Memory B cell (primary cell): ENCODE results near the gene DGKA.
"Not testable (repeated sequence)": the region's sequence is repeated elsewhere in the genome, so short reads cannot be mapped to it uniquely, and the experiment has no call there.

Experiments used
- ATAC-seq: fragments of 150-1000 bp; cut with Tn5 transposase; 2 replicates; pipeline ENCODE4 v1.10.0; 2021; ENCODE audit warnings: low read depth, mild to moderate bottlenecking, moderate library complexity
- DNase-seq, 2 donors: peaks; one replicate each; pipeline ENCODE4 v3.0.0; 2022; ENCODE audit warnings: low spot score in 2 of 2
- H3K27ac Mint-ChIP-seq: one replicate; pipeline ENCODE4 v1.8.0; 2022; ENCODE audit warnings: mild to moderate bottlenecking, moderate library complexity, mixed read lengths
- H3K27me3 Mint-ChIP-seq: one replicate; pipeline ENCODE4 v1.8.0; 2022; ENCODE audit warnings: mixed read lengths
- H3K36me3 Mint-ChIP-seq: one replicate; pipeline ENCODE4 v1.8.0; 2022; ENCODE audit warnings: mild to moderate bottlenecking, mixed read lengths
- H3K4me1 Mint-ChIP-seq: one replicate; pipeline ENCODE4 v1.8.0; 2022; ENCODE audit warnings: mixed read lengths
- H3K4me3 Mint-ChIP-seq: one replicate; pipeline ENCODE4 v1.8.0; 2022; ENCODE audit warnings: mild to moderate bottlenecking, moderate library complexity, mixed read lengths
- H3K9me3 Mint-ChIP-seq: one replicate; pipeline ENCODE4 v1.8.0; 2022; ENCODE audit warnings: mixed read lengths

DGKA gene

DNA sequence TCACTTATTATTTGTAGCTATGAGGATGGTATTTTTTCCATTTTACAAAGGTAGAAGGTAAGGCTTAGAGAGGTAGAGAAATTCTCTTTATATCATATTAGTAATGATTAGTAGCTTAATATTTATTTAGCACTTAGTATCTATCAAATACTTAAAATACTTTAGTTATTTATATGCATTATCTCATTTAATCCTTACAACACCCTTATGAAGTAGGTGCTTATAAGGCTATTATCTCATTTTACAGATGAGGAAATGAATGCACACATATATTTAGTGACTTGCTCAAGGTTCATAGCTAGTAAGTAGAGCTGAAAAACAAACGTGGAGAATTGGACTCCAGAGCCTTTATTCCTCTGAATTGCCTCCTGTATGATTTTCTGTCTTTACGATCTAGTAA, 53.9 kb downstream of the DGKA start:
- ATAC-seq = no peak
- H3K9me3 Mint-ChIP-seq = no peaks in the 10 kb centered on the region
- no peak overlapping the region for H3K4me3 Mint-ChIP-seq
- DNase-seq = no peak
- H3K27ac Mint-ChIP-seq = no peak overlapping the region
- H3K4me1 Mint-ChIP-seq = peaks cover 12% of the 10 kb centered on the region
- H3K27me3 Mint-ChIP-seq = no peaks in the 10 kb centered on the region
- H3K36me3 Mint-ChIP-seq = peaks cover 12% of the 10 kb centered on the region

DNA sequence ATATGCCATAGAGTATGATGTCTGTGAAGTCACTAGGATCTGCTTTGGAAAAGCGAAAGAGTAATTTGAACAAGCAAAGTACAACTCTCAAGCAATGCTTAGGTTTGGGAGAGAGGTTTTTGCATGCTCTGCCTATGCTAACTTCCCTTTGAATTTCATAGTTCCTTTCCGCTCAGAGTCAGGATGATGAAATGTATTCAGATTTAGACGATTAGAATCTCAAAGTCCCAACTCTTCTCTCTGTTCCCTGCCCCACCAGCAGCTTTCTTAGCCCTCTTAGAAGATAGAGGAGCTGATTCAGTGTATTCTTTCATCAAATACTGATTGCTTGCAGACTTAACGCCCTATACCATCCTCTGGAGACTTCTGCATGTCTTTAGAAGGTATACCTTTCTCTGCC, 54.4 kb downstream of the DGKA start:
- Mint-ChIP-seq H3K27ac (no peak overlapping the region), H3K4me1 (peaks cover 9% of the 10 kb centered on the region), H3K36me3 (peaks cover 12% of the 10 kb centered on the region), H3K4me3 (no peak overlapping the region), H3K9me3 (no peaks in the 10 kb centered on the region), H3K27me3 (no peaks in the 10 kb centered on the region)
- ATAC-seq (no peak), DNase-seq (no peak)

DNA sequence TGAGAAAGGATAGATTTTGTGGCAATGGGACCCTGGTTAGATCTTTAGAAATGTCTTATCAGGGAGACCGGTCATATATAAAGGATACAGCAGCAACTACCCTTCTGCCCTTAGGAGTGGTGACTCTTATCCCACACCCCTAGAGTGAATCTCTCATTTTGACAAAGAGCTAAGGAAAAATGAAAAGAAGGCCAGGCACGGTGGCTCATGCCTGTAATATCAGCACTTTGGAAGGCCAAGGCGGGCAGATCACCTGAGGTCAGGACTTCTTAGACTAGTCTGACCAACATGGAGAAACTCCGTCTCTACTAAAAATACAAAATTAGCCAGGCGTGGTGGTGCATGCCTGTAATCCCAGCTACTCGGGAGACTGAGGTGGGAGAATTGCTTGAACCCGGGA, 55.0 kb downstream of the DGKA start:
- not testable (repeated sequence) for H3K9me3 Mint-ChIP-seq, H3K4me1 Mint-ChIP-seq, ATAC-seq, DNase-seq, H3K27me3 Mint-ChIP-seq, H3K4me3 Mint-ChIP-seq, H3K27ac Mint-ChIP-seq
- peaks cover 12% of the 10 kb centered on the region for H3K36me3 Mint-ChIP-seq

DNA sequence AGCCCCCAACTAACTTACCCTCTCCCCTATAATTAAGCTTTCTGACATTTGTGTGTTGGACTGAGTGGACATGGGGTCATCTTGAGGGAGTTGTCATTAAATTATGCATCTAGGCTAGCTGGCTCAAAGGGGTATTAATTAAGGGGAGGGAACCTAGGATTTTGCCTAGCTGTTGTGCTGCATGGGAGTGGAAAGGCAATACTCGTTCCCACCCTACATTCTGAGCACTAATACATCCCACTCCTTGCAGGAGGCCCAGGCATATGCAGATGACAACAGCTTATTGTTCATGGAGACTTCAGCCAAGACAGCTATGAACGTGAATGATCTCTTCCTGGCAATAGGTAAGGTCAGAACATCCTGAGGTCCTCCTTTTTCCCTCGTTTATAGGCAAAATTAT, 60.1 kb downstream of the DGKA start:
- peaks cover 2% of the 10 kb centered on the region for H3K4me1 Mint-ChIP-seq
- DNase-seq (no peak), ATAC-seq (no peak)
- H3K36me3 Mint-ChIP-seq = peaks cover 29% of the 10 kb centered on the region
- H3K9me3 Mint-ChIP-seq = no peaks in the 10 kb centered on the region
- H3K27ac Mint-ChIP-seq = no peak overlapping the region
- no peaks in the 10 kb centered on the region for H3K27me3 Mint-ChIP-seq
- H3K4me3 Mint-ChIP-seq = no peak overlapping the region

DNA sequence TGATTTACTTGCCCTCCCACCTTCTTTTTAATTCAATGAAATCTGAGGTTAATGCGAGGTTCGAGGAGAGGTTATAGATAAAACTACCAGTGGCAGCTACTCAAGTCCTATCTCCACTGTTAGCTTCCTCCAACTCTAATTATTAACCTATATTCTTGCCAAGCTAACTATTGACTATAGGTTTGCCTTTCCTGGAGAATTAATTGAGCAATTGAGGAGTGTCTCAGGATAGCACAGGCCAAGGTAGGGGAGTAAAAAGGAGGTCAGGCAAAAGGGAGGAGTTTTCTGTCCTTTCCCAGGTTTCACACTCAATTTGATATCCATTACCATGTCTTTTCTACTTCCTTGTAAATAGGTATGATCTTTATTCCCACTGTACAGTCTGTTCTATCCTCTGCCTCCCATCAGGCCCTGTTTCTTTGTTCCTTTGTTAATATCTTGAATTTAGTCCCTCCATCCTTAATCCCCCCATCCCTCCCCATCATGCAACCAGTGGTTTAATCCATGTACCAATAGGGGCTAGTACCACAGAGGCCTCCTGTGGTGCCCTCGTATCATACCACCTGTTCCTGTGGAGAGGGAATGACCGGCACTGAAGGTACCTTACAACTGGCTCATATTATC, 62.4 kb downstream of the DGKA start:
- H3K27ac Mint-ChIP-seq = no peak overlapping the region
- H3K4me1 Mint-ChIP-seq = peaks cover 12% of the 10 kb centered on the region
- DNase-seq = no peak
- no peaks in the 10 kb centered on the region for H3K27me3 Mint-ChIP-seq
- H3K36me3 Mint-ChIP-seq = peaks cover 27% of the 10 kb centered on the region
- H3K9me3 Mint-ChIP-seq = no peaks in the 10 kb centered on the region
- H3K4me3 Mint-ChIP-seq = no peak overlapping the region
- no peak for ATAC-seq

DNA sequence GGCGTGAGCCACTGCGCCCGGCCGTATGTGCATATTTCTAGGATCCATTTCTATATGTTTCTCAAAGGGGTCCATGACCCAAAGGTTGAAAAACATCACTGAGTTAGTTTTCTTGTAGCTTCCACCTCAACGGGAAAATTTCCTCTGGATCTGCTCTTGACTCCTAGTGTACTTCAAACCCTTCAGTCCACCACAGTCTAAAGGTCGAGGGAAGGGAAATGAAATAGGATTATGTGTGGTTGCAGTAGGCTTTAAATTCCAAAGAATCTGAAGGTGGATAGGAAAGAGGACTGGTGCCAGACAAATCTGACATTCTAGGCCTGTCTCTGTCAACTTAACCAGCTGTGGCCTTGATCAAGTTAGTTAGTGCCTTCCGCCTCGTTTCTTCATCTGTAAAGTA, 64.4 kb downstream of the DGKA start:
- H3K4me3 Mint-ChIP-seq = no peak overlapping the region
- H3K27ac Mint-ChIP-seq = no peak overlapping the region
- H3K9me3 Mint-ChIP-seq = no peaks in the 10 kb centered on the region
- ATAC-seq = no peak
- H3K4me1 Mint-ChIP-seq = peaks cover 12% of the 10 kb centered on the region
- peaks cover 19% of the 10 kb centered on the region for H3K36me3 Mint-ChIP-seq
- DNase-seq = no peak
- H3K27me3 Mint-ChIP-seq = no peaks in the 10 kb centered on the region

DNA sequence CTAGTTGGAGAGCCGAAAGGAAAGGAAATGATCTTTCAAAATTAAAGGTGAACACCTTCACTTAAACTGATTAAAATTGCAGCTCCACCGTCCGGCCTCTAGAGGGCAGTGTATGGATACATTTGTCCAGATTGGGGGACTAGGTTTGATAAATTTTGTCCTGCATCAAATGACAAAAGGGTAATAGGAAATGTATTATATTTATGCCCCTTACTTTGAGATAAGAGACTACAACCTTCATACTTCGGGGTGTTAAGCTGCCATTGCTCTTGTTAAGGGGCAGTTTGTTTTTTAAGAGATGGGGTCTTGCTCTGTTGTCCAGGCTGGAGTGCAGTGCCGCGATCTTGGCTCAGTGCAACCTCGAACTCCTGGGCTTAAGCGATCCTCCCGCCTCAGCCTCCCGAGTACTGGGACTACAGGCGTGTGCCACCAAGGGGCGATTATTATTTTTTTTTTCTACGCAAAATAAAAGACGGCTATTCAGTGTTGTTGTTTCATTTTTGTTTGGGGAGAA, 65.3 kb downstream of the DGKA start:
- Mint-ChIP-seq H3K9me3 (no peaks in the 10 kb centered on the region), H3K36me3 (peaks cover 13% of the 10 kb centered on the region), H3K4me3 (peak overlapping the region; percentile 79), H3K4me1 (peaks cover 12% of the 10 kb centered on the region), H3K27me3 (no peaks in the 10 kb centered on the region), H3K27ac (no peak overlapping the region)
- ATAC-seq (peak; percentile 73), DNase-seq (peak; percentile 57 to 62)

DNA sequence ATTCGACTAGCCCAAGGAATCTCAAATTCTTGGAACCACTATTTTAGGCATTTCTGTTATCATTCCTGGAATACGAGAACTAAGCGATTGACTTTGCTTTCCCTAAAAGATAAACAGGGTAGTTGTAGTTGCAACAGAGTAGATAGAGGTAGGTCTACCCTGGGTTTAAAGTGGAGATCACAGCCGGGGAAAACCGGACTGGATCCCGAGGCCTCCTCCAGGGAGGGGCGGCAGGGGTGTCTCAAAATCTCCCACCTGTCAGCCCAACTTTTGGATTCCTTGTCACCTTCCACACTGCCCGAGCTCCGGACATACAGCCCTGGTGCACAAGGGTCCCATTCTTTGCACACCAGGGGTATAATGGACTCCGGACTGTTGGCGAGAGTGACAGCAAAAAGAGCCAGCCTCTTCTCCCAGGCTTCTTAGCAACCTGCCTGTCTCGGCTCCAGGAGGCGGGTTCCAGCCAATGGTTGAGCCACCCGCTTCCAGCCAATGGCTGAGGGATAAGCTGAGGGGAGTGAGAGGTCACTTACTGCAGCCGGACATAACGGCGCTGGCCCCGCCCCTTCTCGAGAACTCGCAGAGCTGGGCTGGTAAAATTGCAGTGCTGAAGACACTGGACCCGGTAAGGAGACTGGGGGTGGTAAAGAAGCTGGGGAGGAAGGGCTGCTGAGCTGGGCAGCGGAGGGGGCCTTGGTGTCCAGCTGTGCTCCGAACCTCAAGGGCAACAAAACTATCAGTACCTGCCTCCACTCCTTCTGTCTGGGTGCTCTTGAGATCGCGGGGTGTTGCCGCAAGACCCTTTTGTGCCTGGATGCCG, 66.0 kb downstream of the DGKA start, which contains the start of gene SUOX:
TSS of gene SUOX (plus strand) at position 562 of the 820 bp plus-strand sequence. CDS start 4,946 bp downstream, outside the sequence.
- ATAC-seq (peak; percentile 65), DNase-seq (no peak)
- H3K27ac Mint-ChIP-seq = no peak within 1 kb of the TSS
- H3K36me3 Mint-ChIP-seq = peaks cover 8% of the 10 kb centered on the region
- H3K4me3 Mint-ChIP-seq = peak within 1 kb of the TSS; percentile 79
- no peaks in the 10 kb centered on the region for H3K9me3 Mint-ChIP-seq
- peaks cover 12% of the 10 kb centered on the region for H3K4me1 Mint-ChIP-seq
- H3K27me3 Mint-ChIP-seq = no peaks in the 10 kb centered on the region

DNA sequence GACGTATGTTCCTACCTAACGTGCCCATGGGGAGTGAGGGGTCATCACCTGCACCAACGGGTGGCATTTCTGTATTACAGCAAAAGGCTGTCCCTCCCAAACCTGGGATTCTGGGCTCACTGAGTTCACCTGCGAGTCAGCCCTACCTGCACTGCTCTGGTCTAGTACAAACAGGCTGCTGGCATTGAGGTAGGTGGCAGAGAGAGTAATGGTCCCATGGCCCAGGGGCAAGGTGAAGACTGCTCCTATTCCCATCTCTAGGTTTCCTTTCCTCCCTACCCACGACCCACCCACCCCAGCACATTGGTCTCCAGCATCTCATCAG, 66.5 kb downstream of the DGKA start:
- DNase-seq (no peak), ATAC-seq (peak; percentile 26)
- Mint-ChIP-seq H3K4me3 (peak overlapping the region; percentile 79), H3K27me3 (no peaks in the 10 kb centered on the region), H3K9me3 (no peaks in the 10 kb centered on the region), H3K36me3 (peaks cover 2% of the 10 kb centered on the region), H3K4me1 (peaks cover 12% of the 10 kb centered on the region), H3K27ac (no peak overlapping the region)

DNA sequence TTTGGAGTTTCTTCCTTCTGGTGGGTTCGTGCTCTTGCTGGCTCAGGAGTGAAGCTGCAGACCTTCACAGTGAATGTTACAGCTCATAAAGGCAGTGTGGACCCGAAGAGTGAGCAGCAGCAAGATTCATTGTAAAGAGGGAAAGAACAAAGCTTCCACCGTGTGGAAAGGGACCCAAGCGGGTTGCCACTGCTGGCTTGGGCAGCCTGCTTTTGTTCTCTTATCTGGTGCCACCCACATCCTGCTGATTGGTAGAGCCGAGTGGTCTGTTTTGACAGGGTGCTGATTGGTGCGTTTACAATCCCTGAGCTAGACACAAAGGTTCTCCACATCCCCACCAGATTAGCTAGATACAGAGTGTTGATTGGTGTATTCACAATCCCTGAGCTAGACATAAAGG, 68.6 kb downstream of the DGKA start:
- not testable (repeated sequence) for H3K4me3 Mint-ChIP-seq, H3K36me3 Mint-ChIP-seq, H3K9me3 Mint-ChIP-seq, H3K27ac Mint-ChIP-seq, DNase-seq, H3K27me3 Mint-ChIP-seq, ATAC-seq
- H3K4me1 Mint-ChIP-seq = peaks cover 12% of the 10 kb centered on the region

DNA sequence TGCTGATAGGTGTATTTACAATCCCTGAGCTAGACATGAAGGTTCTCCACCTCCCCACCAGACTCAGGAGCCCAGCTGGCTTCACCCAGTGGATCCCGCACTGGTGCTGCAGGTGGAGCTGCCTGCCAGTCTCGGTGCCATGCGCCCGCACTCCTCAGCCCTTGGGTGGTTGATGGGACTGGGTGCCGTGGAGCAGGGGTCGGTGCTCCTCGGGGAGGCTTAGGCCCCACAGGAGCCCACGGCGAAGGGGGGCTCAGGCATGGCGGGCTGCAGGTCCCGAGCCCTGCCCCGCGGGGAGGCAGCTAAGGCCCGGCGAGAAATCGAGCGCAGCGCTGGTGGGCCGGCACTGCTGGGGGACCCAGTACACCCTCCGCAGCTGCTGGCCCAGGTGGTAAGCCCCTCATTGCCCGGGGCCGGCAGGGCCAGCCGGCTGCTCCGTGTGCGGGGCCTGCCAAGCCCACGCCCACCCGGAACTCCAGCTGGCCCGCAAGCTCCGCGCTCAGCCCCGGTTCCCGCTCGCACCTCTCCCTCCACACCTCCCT, 69.1 kb downstream of the DGKA start:
- H3K27ac Mint-ChIP-seq, DNase-seq, H3K27me3 Mint-ChIP-seq, H3K36me3 Mint-ChIP-seq, ATAC-seq, H3K4me3 Mint-ChIP-seq, H3K9me3 Mint-ChIP-seq: not testable (repeated sequence)
- peaks cover 12% of the 10 kb centered on the region for H3K4me1 Mint-ChIP-seq

DNA sequence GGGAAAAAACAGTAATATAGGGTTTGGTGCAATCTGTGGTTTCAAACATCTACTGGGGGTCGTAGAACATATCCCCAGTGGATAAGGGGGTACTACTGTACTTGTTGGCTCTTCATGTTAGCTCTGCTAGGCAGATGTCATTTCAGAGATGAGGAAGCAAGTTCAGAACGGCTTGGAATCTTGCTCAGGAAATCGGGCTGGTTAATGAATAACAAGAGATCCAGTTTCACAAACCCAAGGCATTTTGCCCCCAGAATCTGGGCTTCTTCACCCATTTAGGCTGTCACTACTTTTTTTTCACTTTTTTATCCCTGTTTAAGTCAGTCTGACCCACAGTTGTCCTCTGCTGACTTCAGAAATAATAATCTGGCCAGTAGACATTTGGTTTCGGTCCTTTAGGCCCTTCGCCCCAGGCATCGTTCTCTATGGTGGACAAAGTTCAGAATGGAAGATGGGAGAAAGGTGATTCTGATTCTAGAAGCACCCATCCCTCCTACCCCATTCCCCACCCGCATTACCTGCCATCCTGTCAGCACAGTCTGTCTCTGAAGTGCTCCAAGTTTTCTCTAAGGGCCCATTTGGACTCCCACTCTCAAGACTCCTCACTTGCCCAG, 70.6 kb downstream of the DGKA start:
- ATAC-seq (no peak), DNase-seq (no peak)
- H3K27me3 Mint-ChIP-seq = no peaks in the 10 kb centered on the region
- no peak overlapping the region for H3K4me3 Mint-ChIP-seq
- no peaks in the 10 kb centered on the region for H3K9me3 Mint-ChIP-seq
- H3K27ac Mint-ChIP-seq = no peak overlapping the region
- peaks cover 12% of the 10 kb centered on the region for H3K4me1 Mint-ChIP-seq
- H3K36me3 Mint-ChIP-seq = no peaks in the 10 kb centered on the region

DNA sequence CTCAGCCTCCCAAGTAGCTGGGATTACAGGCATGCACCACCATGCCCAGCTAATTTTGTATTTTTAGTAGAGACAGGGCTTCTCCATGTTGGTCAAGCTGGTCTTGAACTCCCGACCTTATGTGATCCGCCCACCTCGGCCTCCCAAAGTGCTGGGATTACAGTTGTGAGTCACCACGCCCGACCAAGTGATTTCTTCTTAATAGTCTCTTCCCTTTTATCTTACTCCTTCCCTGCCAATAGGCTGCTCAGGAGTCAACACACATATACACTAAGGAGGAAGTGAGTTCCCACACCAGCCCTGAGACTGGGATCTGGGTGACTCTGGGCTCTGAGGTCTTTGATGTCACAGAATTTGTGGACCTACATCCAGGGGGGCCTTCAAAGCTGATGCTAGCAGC, 72.4 kb downstream of the DGKA start:
- H3K27me3 Mint-ChIP-seq, H3K4me3 Mint-ChIP-seq, H3K9me3 Mint-ChIP-seq, H3K36me3 Mint-ChIP-seq, DNase-seq, H3K27ac Mint-ChIP-seq, ATAC-seq: not testable (repeated sequence)
- peaks cover 11% of the 10 kb centered on the region for H3K4me1 Mint-ChIP-seq
